ENCODE data around the gene RTP3. TPM values are rescaled to one million over a fixed set of nuclear protein-coding genes. Genes with fewer than 3 reads are reported as not detected.
"Not testable (repeated sequence)": the region's sequence is repeated elsewhere in the genome, so short reads cannot be mapped to it uniquely, and the experiment has no call there.

The RTP3 gene
- total RNA-seq, 1 donor from 2014 or later = not detected

DNA sequence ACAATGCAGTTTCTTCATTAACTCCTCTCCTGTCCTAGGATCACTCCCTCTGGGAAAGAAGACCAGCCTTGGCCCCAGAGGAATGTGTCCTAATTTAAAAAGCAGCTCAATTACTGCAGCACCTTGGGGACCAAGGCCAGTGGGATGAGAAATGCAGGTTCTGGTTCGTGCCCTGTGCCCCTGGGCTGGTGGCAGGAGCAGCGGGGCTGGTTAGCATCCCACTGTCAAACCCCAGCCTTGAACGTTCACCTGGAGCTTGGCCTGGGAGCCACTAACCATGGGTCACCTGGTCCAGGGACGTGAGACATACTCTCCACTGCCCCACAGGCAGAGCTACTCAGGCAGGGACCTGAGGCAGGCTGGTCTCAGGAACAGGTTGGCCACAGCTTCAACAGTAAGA is 8.4 kb upstream of the RTP3 start:
- DNase-seq (ENCODE audit: low read depth) (no peak), FAIRE-seq (no peak)
- Histone ChIP-seq H3K27me3 (ENCODE audit: control insufficient read depth, insufficient read depth, low read length) (peaks cover 3% of the 10 kb centered on the region), H3K4me3 (ENCODE audit: low read depth, low read length) (no peak overlapping the region), H3K36me3 (ENCODE audit: control insufficient read depth, insufficient read depth, low read length) (no peaks in the 10 kb centered on the region)
- TF ChIP-seq, protein P1, sequence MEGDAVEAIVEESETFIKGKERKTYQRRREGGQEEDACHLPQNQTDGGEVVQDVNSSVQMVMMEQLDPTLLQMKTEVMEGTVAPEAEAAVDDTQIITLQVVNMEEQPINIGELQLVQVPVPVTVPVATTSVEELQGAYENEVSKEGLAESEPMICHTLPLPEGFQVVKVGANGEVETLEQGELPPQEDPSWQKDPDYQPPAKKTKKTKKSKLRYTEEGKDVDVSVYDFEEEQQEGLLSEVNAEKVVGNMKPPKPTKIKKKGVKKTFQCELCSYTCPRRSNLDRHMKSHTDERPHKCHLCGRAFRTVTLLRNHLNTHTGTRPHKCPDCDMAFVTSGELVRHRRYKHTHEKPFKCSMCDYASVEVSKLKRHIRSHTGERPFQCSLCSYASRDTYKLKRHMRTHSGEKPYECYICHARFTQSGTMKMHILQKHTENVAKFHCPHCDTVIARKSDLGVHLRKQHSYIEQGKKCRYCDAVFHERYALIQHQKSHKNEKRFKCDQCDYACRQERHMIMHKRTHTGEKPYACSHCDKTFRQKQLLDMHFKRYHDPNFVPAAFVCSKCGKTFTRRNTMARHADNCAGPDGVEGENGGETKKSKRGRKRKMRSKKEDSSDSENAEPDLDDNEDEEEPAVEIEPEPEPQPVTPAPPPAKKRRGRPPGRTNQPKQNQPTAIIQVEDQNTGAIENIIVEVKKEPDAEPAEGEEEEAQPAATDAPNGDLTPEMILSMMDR (IDR thresholded peaks at IDR 0.05; ENCODE audit: insufficient read depth, low read length, severe bottlenecking) = no peak

DNA sequence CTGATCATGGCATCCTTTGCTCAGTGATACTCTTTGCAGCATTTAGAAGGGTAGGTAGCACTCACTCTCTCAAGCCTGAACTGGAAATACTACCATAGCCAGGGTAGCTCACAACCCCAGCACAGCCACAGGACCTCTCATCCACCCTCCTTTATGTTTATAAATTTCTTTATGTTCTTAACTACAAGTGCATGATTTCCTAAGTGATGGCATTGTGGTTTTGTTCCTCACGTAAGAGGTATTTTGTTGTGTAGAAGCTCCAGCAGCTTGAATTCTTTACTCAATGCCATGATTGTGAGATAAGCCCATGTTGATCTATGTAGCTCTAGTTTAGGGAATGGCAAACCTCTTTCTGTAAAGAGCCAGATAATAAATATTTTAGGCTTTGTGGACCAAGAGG is 7.9 kb upstream of the RTP3 start:
- Histone ChIP-seq H3K36me3 (ENCODE audit: control insufficient read depth, insufficient read depth, low read length) (no peaks in the 10 kb centered on the region), H3K27me3 (ENCODE audit: control insufficient read depth, insufficient read depth, low read length) (peaks cover 3% of the 10 kb centered on the region), H3K4me3 (ENCODE audit: low read depth, low read length) (no peak overlapping the region)
- DNase-seq (ENCODE audit: low read depth) = no peak
- FAIRE-seq = no peak
- TF ChIP-seq, protein P1 (IDR thresholded peaks at IDR 0.05; ENCODE audit: insufficient read depth, low read length, severe bottlenecking) = no peak

DNA sequence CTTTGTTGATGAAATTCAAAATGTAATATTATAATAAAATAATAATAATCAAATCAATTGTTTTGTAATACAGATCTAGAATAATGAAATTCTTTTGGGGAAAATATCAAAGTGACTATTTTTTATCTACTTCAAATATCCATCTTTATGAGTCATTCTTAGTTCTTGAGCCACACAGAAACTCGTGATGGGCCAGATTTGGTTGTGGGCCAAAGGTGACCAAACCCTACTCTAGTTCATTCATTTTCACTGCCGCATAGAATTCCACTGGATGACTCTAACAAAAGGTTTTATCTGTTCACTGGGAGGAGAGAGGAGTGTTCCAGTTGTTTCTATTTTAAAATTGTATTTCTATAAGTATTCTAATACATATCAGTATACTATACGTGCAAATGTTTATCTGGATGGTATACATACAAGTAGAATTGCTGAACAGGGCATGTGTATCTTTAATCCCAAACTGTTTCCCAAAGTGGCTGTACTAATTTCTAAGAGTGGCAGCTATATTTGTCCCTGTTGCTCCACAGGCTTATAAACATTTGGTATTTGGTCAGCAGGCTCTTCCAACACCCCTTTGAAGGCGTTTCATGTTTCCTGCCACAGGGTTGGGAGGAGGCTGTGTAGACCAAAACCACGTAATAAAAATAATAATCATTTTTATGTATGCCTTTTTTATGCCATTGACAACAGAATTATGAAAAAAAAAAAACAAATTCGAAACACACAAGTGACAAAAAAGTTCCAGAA is 7.3 kb upstream of the RTP3 start:
- TF ChIP-seq, protein P1 (IDR thresholded peaks at IDR 0.05; ENCODE audit: insufficient read depth, low read length, severe bottlenecking) = no peak
- no peak for DNase-seq (ENCODE audit: low read depth)
- peaks cover 3% of the 10 kb centered on the region for H3K27me3 ChIP-seq (ENCODE audit: control insufficient read depth, insufficient read depth, low read length)
- no peak for FAIRE-seq
- H3K36me3 ChIP-seq (ENCODE audit: control insufficient read depth, insufficient read depth, low read length) = no peaks in the 10 kb centered on the region
- H3K4me3 ChIP-seq (ENCODE audit: low read depth, low read length) = no peak overlapping the region

DNA sequence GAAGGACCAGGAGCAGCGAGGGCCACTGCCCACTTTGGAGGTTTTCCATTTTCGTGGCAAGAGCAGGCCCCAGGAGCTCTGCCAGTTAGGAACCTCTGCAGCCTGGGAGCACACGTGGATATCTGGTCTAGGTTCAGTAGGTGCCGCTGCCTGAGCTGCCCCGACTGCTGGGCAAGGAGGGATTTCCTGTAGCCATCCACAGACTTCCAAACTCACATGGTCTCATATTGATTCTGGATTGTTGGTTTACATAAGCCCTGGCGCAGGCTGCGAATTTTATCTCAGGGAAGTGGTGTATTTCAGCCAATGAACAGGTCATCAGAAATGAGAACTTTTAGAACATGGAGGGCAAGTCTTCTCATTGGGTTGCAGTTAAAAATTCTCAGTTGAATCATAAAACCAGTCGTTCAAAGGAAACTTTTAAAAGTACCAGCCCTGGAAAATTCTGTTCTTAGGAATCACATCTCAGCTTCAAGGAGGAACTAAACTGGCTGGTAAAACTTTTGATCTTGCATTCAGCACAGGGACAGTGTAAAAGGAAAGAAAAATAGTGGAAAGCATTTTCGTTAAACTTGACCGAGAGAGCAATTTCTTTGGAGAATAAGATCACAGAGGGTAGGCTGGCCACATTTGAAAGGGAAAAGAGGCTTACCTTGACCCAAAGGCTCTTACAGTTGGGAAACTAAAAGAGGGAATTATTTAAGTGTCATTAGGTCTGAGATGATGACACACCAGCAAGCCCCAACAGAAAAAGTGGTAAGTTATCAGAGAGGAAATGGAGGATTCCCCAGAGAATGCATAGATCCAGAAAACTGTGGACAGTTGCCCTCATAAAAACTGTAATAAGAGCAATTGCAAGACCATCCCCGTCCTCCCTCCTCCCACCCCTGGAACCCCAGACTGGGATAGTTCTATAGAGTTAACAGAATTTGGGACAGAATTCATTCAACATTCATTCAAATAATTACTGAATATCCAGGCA is 6.4 kb upstream of the RTP3 start:
- Histone ChIP-seq H3K36me3 (ENCODE audit: control insufficient read depth, insufficient read depth, low read length) (no peaks in the 10 kb centered on the region), H3K27me3 (ENCODE audit: control insufficient read depth, insufficient read depth, low read length) (peaks cover 3% of the 10 kb centered on the region), H3K4me3 (ENCODE audit: low read depth, low read length) (no peak overlapping the region)
- FAIRE-seq (no peak), DNase-seq (ENCODE audit: low read depth) (peak; percentile 10)
- TF ChIP-seq, protein P1 (IDR thresholded peaks at IDR 0.05; ENCODE audit: insufficient read depth, low read length, severe bottlenecking) = no peak

DNA sequence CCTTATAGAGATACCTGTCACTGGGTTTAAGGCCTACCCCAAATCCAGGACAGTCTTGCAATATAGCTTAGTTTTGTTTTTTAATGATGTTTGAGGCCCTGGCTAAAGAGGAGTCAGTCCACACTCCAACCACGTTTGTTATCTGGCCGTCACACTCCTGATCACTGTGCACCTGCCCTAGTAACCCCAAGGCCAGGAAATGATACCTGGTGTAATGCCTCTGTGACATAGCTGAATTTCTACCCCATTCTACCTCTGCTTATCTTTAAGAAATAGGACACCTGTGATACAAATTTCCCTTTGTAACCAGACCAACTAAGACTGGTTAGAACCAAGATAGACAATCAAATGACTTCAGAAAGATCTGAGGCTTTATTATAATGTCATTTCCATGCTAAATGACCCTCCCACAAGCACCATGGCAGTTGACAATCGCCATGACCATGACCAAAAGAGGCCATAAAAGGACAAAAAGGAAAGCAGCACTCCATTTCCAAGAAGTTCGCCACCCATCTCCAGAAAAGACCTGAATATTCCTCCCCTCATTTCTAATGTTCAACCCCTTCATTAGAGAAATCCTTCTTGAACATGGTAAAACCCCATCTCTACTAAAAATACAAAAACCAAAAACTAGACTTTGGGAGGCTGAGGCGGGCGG is 4.8 kb upstream of the RTP3 start:
- no peak for FAIRE-seq
- TF ChIP-seq, protein P1 (IDR thresholded peaks at IDR 0.05; ENCODE audit: insufficient read depth, low read length, severe bottlenecking) = no peak
- Histone ChIP-seq H3K36me3 (ENCODE audit: control insufficient read depth, insufficient read depth, low read length) (no peaks in the 10 kb centered on the region), H3K4me3 (ENCODE audit: low read depth, low read length) (no peak overlapping the region), H3K27me3 (ENCODE audit: control insufficient read depth, insufficient read depth, low read length) (peaks cover 3% of the 10 kb centered on the region)
- DNase-seq (ENCODE audit: low read depth) = no peak

DNA sequence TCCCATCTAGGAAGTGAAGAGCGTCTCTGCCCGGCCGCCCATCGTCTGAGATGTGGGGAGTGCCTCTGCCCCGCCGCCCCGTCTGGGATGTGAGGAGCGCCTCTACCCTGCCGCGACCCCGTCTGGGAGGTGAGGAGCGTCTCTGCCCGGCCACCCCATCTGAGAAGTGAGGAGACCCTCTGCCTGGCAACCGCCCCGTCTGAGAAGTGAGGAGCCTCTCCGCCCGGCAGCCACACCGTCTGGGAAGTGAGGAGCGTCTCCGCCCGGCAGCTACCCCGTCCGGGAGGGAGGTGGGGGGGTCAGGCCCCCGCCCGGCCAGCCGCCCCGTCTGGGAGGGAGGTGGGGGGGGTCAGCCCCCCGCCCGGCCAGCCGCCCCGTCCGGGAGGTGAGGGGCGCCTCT is 3.3 kb upstream of the RTP3 start:
- not testable (repeated sequence) for FAIRE-seq; H3K27me3 ChIP-seq (ENCODE audit: control insufficient read depth, insufficient read depth, low read length); H3K36me3 ChIP-seq (ENCODE audit: control insufficient read depth, insufficient read depth, low read length); DNase-seq (ENCODE audit: low read depth); H3K4me3 ChIP-seq (ENCODE audit: low read depth, low read length)
